DMS79 (cell line): ENCODE results near the gene DNMT1.

Experiments used
- DNase-seq: peaks from one replicate; lab custom pipeline; 2025; lab: John Stamatoyannopoulos, UW

Gene DNMT1

DNA sequence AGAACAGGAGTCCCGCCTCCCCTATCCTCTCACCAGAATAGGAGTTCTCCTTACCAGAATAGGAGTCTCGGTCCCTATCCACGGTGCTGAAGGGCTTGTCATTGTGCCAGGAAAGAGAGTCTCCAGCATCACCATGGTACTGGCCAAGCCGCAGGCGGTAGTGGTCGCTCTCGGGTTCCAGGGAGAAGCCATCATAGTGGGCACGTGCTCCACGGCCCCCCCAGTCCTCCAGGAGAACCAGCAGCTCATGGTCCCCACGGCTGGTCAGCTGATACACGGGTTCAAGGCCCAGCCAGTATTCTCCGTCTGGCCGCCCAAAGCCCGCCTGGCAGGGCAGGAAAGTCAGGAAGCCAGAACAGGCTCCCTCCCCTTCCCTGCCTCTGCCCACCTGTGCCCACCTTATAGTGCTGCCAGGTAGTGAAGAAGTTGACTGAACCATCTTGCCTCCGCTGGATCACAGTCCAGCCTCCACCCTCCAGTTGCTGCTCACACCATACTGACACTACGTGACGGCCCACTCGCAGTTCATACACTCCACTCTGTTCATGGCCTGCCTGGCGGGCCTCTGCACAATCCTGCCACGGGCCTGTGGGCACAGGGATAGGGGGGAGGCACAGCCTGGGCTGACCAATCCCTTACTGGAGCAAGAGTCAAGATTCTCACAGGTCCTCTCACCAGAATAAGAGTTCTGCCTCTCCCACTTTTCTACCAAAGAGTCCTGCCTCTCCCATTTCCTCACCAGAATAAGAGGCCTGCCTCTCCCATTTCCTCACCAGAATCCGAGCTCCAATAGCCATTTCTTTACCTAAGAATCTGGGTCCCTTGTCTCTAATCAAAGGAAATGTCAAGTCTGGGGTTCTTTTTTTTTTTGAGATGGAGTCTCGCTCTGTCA, 101.2 kb downstream of the DNMT1 start:
- no peak for DNase-seq

DNA sequence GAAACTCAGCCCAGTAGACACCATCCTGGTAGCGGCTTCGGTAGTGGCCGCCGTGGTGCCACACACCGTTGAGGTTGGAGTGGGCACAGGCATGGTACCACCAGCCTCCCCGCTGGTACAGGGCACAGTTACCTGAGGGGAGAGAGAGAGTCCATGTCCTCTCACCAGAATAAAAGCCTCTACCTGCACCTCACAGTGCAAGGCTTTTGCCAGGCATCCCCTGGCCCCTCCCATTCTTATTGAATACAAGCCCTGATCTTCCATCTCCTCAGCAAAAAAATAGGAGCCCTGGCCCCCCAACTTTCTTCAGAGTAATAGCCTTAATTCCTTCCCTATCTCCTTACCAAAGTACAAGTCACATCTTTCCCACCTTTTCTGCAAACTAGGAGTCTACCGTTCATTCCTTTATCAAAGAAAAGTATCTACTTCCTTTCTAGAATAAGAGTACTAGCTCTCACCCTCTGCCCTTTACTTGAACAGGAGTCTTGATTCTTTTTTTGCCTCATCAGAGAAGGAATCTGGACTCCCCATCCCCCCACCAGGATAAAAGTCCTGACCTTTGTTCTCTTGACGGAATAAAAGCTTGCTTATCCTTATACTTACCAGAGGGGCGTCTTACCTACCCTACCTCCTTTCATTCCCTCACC, 102.0 kb downstream of the DNMT1 start:
- no peak for DNase-seq

DNA sequence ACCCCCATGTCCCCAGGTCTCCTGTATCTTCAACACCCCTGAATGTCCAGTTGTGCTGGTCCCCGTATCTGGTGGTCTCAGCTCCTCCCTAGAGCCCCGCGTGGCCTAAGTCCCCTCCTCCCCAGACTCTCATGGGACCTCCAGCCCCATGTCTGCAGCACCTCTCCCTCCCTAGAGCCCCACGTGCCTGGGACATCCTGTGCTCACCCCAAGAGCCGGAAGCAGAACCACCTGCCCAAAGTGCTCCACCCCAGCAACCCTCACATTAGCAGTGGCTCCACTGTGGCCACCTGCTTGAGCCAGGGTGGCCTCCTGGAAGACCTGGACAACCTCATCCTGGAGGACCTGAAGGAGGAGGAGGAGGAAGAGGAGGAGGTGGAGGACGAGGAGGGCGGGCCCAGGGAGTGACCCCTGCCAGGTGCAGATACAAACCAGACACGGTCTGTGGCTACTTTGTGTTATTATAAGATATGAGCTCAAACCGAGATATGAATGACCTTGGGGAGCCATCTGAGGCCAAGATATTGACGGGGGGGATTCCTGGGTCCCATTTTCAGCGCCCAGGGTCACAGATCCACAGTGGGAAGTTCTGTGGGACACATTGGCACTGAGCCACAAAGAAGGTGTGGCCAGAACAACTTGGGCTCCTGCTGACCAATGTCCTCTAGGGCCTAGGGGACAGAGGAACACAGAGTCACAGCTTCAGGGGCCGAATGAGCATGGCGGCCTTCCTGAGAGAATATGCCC, 102.7 kb downstream of the DNMT1 start:
- DNase-seq, result no peak

DNA sequence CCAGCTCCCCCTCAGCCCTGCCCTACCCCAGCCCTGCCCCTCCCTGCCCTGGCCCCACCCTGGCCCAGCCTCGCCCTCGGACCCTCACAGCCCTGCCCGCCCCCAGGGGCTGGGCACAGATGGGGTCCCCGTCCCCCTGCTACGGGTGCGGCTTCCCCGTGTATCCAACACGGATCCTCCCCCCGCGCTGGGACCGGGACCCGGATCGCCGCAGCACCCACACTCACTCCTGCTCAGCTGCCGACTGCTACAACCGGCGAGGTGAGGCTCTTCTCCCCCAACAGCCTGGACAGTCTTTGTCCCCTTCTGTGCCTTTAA, 103.4 kb downstream of the DNMT1 start:
- no peak for DNase-seq

DNA sequence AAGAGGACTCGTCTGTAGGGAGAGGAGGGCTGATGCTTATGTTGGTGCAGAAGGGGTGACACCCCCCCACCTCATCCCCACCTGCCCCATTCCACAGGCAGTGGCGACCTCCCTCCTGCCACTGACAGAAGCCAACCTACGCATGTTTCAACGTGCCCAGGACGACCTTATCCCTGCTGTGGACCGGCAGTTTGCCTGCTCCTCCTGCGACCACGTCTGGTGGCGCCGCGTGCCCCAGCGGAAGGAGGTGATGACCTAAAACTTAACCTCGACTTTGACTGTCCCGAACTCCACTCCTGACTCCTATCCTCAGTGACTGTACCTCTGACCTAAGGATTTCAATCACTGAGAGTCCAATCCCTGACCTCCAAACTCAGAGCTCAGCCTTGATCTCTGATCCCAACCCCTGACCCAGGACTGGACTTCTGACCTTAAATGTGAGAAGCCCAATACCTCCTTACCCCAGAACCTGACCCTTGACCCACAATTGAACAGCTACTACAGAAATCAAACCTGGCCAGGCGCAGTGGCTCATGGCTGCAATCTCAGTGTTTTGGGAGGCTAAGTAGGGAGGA, 104.9 kb downstream of the DNMT1 start:
- no peak for DNase-seq

DNA sequence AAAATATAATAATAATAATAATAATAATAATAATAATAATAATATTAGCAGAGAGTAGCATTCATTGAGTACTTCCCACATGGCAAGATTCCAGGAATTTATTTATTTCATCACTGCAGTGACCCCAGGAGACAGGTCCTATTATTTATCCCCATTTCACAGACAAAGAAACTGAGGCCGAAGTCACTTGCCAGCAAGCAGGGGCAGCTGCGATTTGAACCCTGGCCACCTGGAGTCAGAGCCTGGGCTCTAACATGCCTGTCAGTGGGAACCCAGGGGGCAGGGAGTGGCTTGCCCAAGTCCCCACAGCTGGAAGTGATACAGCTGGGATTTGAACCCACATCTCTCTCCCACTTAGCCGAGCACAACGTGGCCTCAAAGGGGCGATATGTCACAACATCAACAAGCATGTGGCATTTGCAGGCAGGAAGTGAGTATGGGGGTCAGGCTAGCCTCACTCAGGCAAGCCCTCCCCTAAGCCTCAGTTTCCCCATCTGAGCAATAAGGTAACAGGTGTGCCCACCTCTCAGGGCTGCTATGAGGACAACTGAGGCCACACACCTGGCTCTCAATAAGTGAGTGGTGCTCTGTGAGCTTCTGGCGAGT, 105.7 kb downstream of the DNMT1 start:
- DNase-seq, result no peak

DNA sequence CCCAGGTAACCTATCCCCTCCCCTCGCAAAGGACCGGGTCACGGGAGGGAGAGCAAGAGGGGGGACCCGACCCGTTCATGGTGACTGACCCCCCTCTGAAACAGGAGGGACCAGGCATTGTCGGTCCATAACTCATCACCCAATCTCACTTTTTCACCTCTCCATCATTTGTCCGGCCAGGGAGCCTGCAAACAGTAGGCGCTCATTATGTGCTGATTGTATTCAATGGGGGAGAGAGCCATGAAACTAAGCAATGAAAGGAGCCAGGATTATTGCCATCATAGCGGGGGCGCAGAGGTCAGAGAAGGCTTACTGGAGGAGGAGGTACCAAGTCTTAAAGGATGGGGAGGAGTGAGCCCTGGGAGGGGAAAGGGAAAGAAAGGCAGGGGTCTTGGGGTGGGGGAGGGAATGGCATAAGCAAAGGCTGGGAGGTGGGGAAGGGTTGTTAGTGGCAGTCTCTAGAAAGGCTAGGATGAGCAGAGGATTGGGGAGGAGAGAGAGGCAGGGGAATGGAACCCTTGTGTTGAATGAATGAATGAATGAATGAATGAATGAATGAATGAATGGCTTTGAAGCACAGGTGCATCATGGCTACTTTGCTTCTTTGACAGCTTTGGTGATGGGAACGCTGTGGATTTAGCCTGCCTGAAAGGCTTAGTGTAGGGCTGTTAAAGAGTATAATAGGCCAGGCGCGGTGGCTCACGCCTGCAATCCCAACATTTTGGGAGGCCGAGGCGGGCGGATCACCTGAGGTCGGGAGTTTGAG, 107.3 kb downstream of the DNMT1 start:
- no peak for DNase-seq

DNA sequence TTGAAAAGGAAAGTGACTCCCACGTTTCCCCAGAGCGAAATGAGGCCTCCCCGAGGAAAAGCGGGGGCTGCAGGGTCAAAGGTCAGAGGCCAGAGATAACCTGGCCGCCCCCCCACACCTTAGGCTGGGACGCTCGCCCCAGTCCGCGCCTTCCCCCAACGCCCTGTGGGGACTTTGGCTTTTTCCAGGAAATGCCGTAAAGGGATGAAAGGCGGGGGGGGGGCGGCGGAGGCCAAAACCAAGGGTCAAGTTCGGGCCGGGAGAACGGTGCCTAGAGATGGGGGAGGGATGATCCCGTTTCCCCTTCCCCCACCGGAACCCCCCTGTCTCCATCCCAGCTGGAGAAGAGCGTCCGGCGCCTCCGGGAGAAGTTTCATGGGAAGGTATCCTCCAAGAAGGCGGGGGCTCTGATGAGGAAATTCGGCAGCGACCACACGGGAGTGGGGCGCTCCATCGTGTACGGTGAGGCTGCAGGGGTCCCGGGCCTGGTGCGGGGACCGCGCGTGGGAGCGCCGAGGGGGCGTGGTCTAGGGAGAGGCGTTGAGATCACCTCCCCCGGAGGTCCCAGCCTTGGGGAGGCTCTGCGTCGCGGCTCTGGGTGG, 108.1 kb downstream of the DNMT1 start:
- DNase-seq, result no peak

DNA sequence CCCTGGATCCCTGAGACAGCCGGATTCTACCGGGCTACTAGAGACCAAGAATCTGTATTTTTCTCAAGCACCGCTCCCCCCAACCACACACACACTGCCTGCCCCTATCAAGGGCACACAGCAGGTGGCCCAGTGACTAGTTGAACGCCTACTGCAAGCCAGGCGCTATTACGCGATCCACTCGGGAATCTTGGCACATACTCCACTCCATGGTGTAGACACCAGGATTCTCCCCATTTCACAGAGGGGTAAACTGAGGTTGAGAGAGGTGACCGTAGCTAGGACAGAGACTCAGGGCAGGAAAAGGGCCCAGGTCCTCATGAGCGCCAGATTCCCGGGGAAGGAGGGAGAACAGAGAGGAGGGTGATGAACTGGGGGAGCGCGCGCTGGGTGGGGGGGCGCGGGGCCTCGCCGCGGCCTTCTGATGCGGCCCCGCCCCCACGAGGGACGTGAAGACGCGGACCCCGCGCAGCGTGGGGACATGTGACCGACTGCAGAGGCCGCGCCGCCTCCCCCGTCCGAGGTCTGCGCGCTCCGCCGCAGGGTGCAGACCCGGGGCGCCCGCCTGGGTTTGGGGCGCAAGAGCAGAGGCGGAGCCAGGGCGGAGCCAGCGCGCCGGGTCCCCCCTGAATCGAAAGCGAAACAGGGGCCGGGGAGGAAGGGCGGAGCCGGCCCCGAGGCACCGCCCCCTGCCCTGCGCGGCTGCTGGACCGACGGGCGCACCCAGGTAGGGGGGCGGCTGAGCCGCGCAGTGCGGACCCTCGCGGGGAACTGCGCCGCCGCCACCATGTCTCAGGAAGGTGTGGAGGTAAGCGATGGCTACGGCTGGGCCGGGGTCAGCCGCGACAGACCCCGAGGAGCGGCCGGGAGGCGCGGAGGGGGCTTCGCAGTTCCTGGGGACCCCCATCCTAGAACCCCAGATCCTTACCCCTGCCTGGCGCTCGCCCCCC, 108.8 kb downstream of the DNMT1 start, which contains the start of gene SHFL:
SHFL (plus strand) TSS at position 677 of the 950 bp plus-strand sequence; CDS start at position 788, 111 bp downstream.
- DNase-seq, result peak; percentile 23

DNA sequence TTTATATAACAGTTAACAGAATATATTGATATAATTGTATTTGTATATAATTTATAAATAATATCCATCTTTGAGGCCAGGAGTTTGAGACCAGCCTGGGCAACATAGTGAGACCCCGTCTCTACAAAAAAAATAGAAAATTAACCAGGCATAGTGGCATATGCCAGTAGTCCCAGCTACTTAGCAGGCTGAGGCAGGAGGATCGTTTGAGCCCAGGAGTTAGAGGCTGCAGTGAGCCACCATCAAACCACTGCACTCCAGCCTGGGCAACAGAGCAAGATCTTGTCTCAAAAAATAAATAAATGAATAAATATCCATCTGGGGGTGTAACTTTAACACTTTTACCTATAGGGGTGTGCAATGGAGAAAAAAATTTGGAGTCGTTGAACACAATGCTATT, 110.0 kb downstream of the DNMT1 start:
- no peak for DNase-seq

DNA sequence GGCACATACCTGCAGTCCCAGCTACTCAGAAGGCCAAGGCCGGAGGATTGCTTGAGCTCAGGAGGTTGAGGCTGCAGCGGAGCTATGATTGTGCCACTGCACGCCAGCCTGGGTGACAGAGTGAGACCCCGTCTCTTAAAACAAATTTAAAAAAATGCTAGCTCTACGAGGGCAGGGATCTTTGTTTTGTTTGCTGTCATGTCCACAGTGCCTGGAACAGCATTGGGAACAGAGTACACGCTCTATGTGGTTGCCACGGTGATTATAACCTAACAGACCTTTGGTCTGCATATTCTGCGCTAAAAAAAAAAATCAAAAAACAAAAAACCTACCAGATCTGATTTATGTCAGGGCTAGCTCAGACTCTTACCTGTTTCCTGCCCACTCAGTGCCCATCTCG, 110.8 kb downstream of the DNMT1 start:
- DNase-seq, result no peak
